K562 (cell line): ENCODE measurements around the gene RAD50. TPM values are rescaled to one million over a fixed set of nuclear protein-coding genes. Genes with fewer than 3 reads are reported as not detected.

Experiments
- ATAC-seq: fragments of 200-7000 bp; cut with Tn5 transposase; 3 replicates; pipeline ENCODE4 v1.9.1; 2020; ENCODE audit warnings: moderate library complexity
- BruUV-seq: library from RNA; stranded (reverse); fragments of 400-500 nt; replicated peaks from 2 replicates; lab custom pipeline; 2021; lab: Mats Ljungman, UMichigan
- CTCF ChIA-PET: fragments of 300-600 bp; formaldehyde crosslinking; extraction: SDS; loops from one replicate; lab custom pipeline; 2021; ENCODE audit warnings: low intra/inter-chr PET ratio; lab: Yijun Ruan, JAX
- POLR2A ChIA-PET: fragments of 300-600, 350-650 bp; sonication (Branson Sonifier 250); formaldehyde crosslinking; extraction: SDS; loops from one replicate; lab custom pipeline; 2021; ENCODE audit warnings: antibody characterized with exemption, inconsistent platforms; lab: Yijun Ruan, JAX
- DNase-seq, 4 experiments: peaks; one replicate each; pipeline versions ENCODE4 v3.0.0 to v3.0.0-alpha.2; 2011 to 2018; ENCODE audit warnings: low spot score in 3 of 4, mixed read lengths in 3 of 4; ENCODE audit errors: extremely low read depth in 1 of 4
- FAIRE-seq: peaks from 2 replicates; lab custom pipeline; 2011; peaks lifted over from hg19 to GRCh38; lab: Jason Lieb, UNC
- H2AFZ ChIP-seq: 2 replicates; pipeline ENCODE4 v1.6.0; 2011; ENCODE audit warnings: low read depth, low read length, control low read depth, inconsistent platforms
- H3K27ac ChIP-seq: fragments of 200-600 bp; 3 replicates; pipeline ENCODE4 v1.8.0; 2011; ENCODE audit warnings: low read depth, mild to moderate bottlenecking, control low read depth, inconsistent platforms, low read length, moderate library complexity, mixed read lengths; ENCODE audit errors: extremely low read depth
- H3K27me3 ChIP-seq, 2 experiments: fragments of 300-600 bp in 1 of 2; 2 replicates in 1 of 2; 3 replicates in 1 of 2; pipeline versions ENCODE4 v1.6.0 to v1.8.0; 2011; ENCODE audit warnings: inconsistent platforms in 2 of 2, low read length in 2 of 2, mild to moderate bottlenecking in 1 of 2, mixed read lengths in 1 of 2, moderate library complexity in 1 of 2; ENCODE audit not compliant: control insufficient read depth in 2 of 2, insufficient read depth in 2 of 2
- H3K36me3 ChIP-seq: fragments of 300-600 bp; 3 replicates; pipeline ENCODE4 v1.8.0; 2011; ENCODE audit warnings: mild to moderate bottlenecking, low read length, inconsistent platforms; ENCODE audit not compliant: control insufficient read depth, insufficient read depth
- H3K4me1 ChIP-seq, 2 experiments: fragments of 200-600 bp in 1 of 2; replicated peaks in 1 of 2; 2 replicates in 1 of 2; 3 replicates in 1 of 2; pipeline versions ENCODE4 v1.5.1 to v1.8.0; 2011; ENCODE audit warnings: inconsistent platforms in 2 of 2, low read length in 2 of 2, mild to moderate bottlenecking in 1 of 2, mixed read lengths in 1 of 2, moderate library complexity in 1 of 2; ENCODE audit not compliant: control insufficient read depth in 2 of 2, insufficient read depth in 2 of 2
- H3K4me2 ChIP-seq: 2 replicates; pipeline ENCODE4 v1.6.1; 2011; ENCODE audit warnings: low read length, control low read depth, inconsistent platforms, mixed read lengths; ENCODE audit not compliant: insufficient read depth
- H3K4me3 ChIP-seq: fragments of 200-600 bp; sonication (generic), shearing (Covaris generic); 2 replicates; pipeline ENCODE4 v1.5.1; 2016; ENCODE audit warnings: control low read depth, inconsistent platforms
- H3K79me2 ChIP-seq: fragments of 200-600 bp; 3 replicates; pipeline ENCODE4 v1.8.0; 2011; ENCODE audit warnings: low read length, inconsistent platforms; ENCODE audit not compliant: control insufficient read depth, insufficient read depth
- H3K9ac ChIP-seq, 2 experiments: 2 replicates each; pipeline versions ENCODE4 v1.6.0 to v1.6.1; 2011; ENCODE audit warnings: low read depth in 2 of 2, low read length in 2 of 2, control low read depth in 1 of 2, inconsistent platforms in 1 of 2, mild to moderate bottlenecking in 1 of 2, mixed read lengths in 1 of 2; ENCODE audit not compliant: insufficient read depth in 1 of 2
- H3K9me1 ChIP-seq: one replicate; pipeline ENCODE4 v1.6.0; 2011; ENCODE audit warnings: inconsistent platforms, mild to moderate bottlenecking, low read length, moderate library complexity; ENCODE audit not compliant: control insufficient read depth, insufficient read depth
- H3K9me3 ChIP-seq: replicated peaks from 2 replicates; pipeline ENCODE4 v1.5.1; 2011; ENCODE audit warnings: low read depth, low read length, inconsistent platforms; ENCODE audit not compliant: control insufficient read depth, insufficient read depth
- H4K20me1 ChIP-seq: replicated peaks from 2 replicates; pipeline ENCODE4 v1.6.1; 2011; ENCODE audit warnings: low read length, inconsistent platforms, mixed read lengths; ENCODE audit not compliant: control insufficient read depth, insufficient read depth
- ARNT ChIP-seq, 2 experiments: fragments of 450-650 bp; IDR thresholded peaks; 2 replicates each; pipeline ENCODE4 v1.6.1; 2016; ENCODE audit warnings: mild to moderate bottlenecking in 1 of 2
- ATF7 ChIP-seq: fragments of 450-650 bp; IDR thresholded peaks from 2 replicates; pipeline ENCODE4 v1.7.1; 2014; ENCODE audit warnings: mild to moderate bottlenecking, moderate library complexity
- DIDO1 ChIP-seq: fragments of 450-650 bp; IDR thresholded peaks from 2 replicates; pipeline ENCODE4 v1.6.1; 2016; ENCODE audit warnings: low read depth, missing biosample characterization, missing genetic modification characterization
- DMBX1 ChIP-seq: fragments of 250-450 bp; sonication (Bioruptor Pico); IDR thresholded peaks from 2 replicates; pipeline ENCODE4 v1.8.0; 2022; ENCODE audit warnings: inconsistent platforms, mild to moderate bottlenecking, moderate library complexity, borderline replicate concordance
- GTF2A2 ChIP-seq: IDR thresholded peaks from 2 replicates; pipeline ENCODE4 v1.6.1; 2016; ENCODE audit warnings: mild to moderate bottlenecking, missing genetic modification characterization, missing compliant biosample characterization
- KDM5B ChIP-seq: fragments of 200-600 bp; sonication (generic); IDR thresholded peaks from 2 replicates; pipeline ENCODE4 v1.6.1; 2012; ENCODE audit warnings: low read depth, mild to moderate bottlenecking, moderate library complexity, low read length, control low read depth, inconsistent platforms; ENCODE audit not compliant: insufficient replicate concordance
- MEIS2 ChIP-seq: fragments of 450-650 bp; IDR thresholded peaks from 2 replicates; pipeline ENCODE4 v1.6.1; 2014; ENCODE audit warnings: mild to moderate bottlenecking; ENCODE audit not compliant: partially characterized antibody
- NCOA4 ChIP-seq: fragments of 450-650 bp; IDR thresholded peaks from 2 replicates; pipeline ENCODE4 v1.6.1; 2018; ENCODE audit warnings: mild to moderate bottlenecking; ENCODE audit not compliant: partially characterized antibody
- PHB2 ChIP-seq: fragments of 450-650 bp; IDR thresholded peaks from 2 replicates; pipeline ENCODE4 v1.6.1; 2017; ENCODE audit warnings: low read depth
- RBM34 ChIP-seq: fragments of 200-400 bp; formaldehyde crosslinking; IDR thresholded peaks from 2 replicates; pipeline ENCODE4 v1.6.1; 2018; ENCODE audit warnings: low read length, borderline replicate concordance; ENCODE audit not compliant: insufficient read depth
- RCOR1 ChIP-seq, 2 experiments: IDR thresholded peaks; 2 replicates each; pipeline ENCODE4 v1.6.1; 2012; ENCODE audit warnings: low read depth in 2 of 2, low read length in 2 of 2, borderline replicate concordance in 1 of 2, improper control_type of control experiment in 1 of 2
- SIN3A ChIP-seq, 2 experiments: fragments of 150-350 bp in 1 of 2; IDR thresholded peaks; 2 replicates each; pipeline ENCODE4 v1.6.1; 2011 to 2016; ENCODE audit warnings: borderline replicate concordance in 2 of 2, low read depth in 2 of 2, low read length in 2 of 2, mild to moderate bottlenecking in 2 of 2, moderate library complexity in 2 of 2; ENCODE audit not compliant: control insufficient read depth in 1 of 2
- SREBF1 ChIP-seq: fragments of 150-350 bp; IDR thresholded peaks from 2 replicates; pipeline ENCODE4 v1.6.1; 2014; ENCODE audit warnings: antibody characterized with exemption, low read depth, low read length, borderline replicate concordance
- U2AF2 ChIP-seq: fragments of 200-400 bp; formaldehyde crosslinking; optimal IDR thresholded peaks from 2 replicates; pipeline ENCODE3; 2017; ENCODE audit warnings: low read depth, mild to moderate bottlenecking, low read length
- ZNF232 ChIP-seq: sonication (generic); formaldehyde crosslinking; IDR thresholded peaks from 2 replicates; pipeline ENCODE4 v1.8.0; 2022; ENCODE audit warnings: mild to moderate bottlenecking, missing genetic modification reagents
- ZNF431 ChIP-seq: sonication (generic); formaldehyde crosslinking; IDR thresholded peaks from 2 replicates; pipeline ENCODE4 v1.8.0; 2022; ENCODE audit warnings: mild to moderate bottlenecking, missing genetic modification reagents
- ZNF717 ChIP-seq: fragments of 250-450 bp; sonication (Bioruptor Pico); IDR thresholded peaks from 2 replicates; pipeline ENCODE4 v1.5.0; 2021
- ZSCAN29 ChIP-seq: fragments of 450-650 bp; IDR thresholded peaks from 2 replicates; pipeline ENCODE4 v1.6.1; 2017
- WGBS: fragments of 100-300 bp; shearing (Covaris generic); methylation state at CpG from one replicate; pipeline ENCODE4 v1.1.6; 2016; ENCODE audit warnings: low coverage, mixed read lengths; ENCODE audit not compliant: insufficient coverage; ENCODE audit errors: missing lambda C conversion rate; 5-methylcytosine and 5-hydroxymethylcytosine counted together
- in situ Hi-C: fragments of 300-500 bp; cut with MboI; formaldehyde crosslinking; loops from 4 replicates; pipeline ENCODE4 v1.15.0; 2018; ENCODE audit warnings: inconsistent platforms, mixed read lengths
- intact Hi-C: fragments of 100-400 bp; cut with micrococcal nuclease; formaldehyde crosslinking; loops from 2 replicates; pipeline ENCODE4 v1.14.2; 2022
- polyA plus RNA-seq, 8 experiments: library from polyadenylated mRNA; depleted of rRNA in 4 of 8; stranded (reverse) in 5 of 8; unstranded in 3 of 8; fragments of >200 nt; fragmentation: Nextera tagmentation in 2 of 8; fragmentation: Illumina TruSeq in 1 of 8; extraction: Ambion mirVana in 2 of 8; extraction: Trizol in 1 of 8; gene quantifications; 2 replicates each; pipeline versions ENCODE4 v1.2.1 to v1.2.3, GENCODE V29; 2011 to 2014; ENCODE audit warnings: inconsistent platforms in 1 of 8, missing spikeins in 1 of 8
- total RNA-seq, 7 experiments: library from RNA; depleted of rRNA in 6 of 7; stranded (reverse); fragments of >200 nt in 6 of 7; fragmentation: Illumina TruSeq in 2 of 7; extraction: Trizol in 2 of 7; gene quantifications; 2 replicates each; pipeline versions ENCODE4 v1.2.1 to v1.2.3, GENCODE V29; 2011 to 2021; ENCODE audit warnings: low replicate concordance in 1 of 7
- TF ChIP-seq, protein P1 (sequence below): conservative IDR thresholded peaks from 2 replicates; pipeline ENCODE4 v1.6.1; 2011; ENCODE audit warnings: low read depth, mild to moderate bottlenecking, low read length; ENCODE audit not compliant: control insufficient read depth
- TF ChIP-seq, protein P2 (sequence below), 3 experiments: IDR thresholded peaks in 2 of 3; conservative IDR thresholded peaks in 1 of 3; 2 replicates each; pipeline ENCODE4 v1.5.1; 2011 to 2012; ENCODE audit warnings: low read length in 3 of 3, mild to moderate bottlenecking in 3 of 3, control low read depth in 2 of 3, improper control_type of control experiment in 1 of 3, inconsistent platforms in 1 of 3, low read depth in 1 of 3, mixed read lengths in 1 of 3, moderate library complexity in 1 of 3; ENCODE audit not compliant: insufficient read depth in 2 of 3

RAD50 gene
- total and polyA plus RNA-seq, 9 of the 15 experiments (the other 6 are each of a cell fraction or from before 2014, with no cell fraction given) = 15.3 to 74.2 (median 44.1) TPM

DNA sequence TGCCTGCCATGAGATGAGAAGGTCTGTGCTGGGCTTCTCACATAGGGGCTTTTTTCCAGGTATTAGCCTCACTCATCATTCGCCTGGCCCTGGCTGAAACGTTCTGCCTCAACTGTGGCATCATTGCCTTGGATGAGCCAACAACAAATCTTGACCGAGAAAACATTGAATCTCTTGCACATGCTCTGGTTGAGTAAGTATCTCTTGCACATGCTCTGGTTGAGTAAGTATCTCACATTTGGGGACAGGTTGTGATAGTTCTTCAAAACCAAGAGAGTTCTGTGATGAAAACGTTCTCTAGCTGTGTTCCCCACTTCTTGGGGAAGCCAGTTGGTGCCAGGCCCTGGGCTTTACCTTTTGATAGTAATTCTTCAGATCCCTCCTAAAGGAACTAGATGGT, 83.8 kb downstream of the RAD50 start (continued):
- TF ChIP-seq, protein P1, sequence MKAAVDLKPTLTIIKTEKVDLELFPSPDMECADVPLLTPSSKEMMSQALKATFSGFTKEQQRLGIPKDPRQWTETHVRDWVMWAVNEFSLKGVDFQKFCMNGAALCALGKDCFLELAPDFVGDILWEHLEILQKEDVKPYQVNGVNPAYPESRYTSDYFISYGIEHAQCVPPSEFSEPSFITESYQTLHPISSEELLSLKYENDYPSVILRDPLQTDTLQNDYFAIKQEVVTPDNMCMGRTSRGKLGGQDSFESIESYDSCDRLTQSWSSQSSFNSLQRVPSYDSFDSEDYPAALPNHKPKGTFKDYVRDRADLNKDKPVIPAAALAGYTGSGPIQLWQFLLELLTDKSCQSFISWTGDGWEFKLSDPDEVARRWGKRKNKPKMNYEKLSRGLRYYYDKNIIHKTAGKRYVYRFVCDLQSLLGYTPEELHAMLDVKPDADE = no peak
- no peak for TF ChIP-seq NCOA4
- no peak for TF ChIP-seq ZNF431 (CRISPR knock-in tag)
- TF ChIP-seq KDM5B = no peak
- no peak for TF ChIP-seq DIDO1 (tag)
- no peak for TF ChIP-seq PHB2
- no peak for TF ChIP-seq SREBF1
- no peak for TF ChIP-seq SIN3A (IDR thresholded peaks at IDR 0.05; ENCODE audit: borderline replicate concordance in 2 of 2, control insufficient read depth in 1 of 2, low read depth in 2 of 2, low read length in 2 of 2)
- no peak for TF ChIP-seq MEIS2
- no peak for TF ChIP-seq ATF7
- TF ChIP-seq, all 486 proteins: peak for 0

DNA sequence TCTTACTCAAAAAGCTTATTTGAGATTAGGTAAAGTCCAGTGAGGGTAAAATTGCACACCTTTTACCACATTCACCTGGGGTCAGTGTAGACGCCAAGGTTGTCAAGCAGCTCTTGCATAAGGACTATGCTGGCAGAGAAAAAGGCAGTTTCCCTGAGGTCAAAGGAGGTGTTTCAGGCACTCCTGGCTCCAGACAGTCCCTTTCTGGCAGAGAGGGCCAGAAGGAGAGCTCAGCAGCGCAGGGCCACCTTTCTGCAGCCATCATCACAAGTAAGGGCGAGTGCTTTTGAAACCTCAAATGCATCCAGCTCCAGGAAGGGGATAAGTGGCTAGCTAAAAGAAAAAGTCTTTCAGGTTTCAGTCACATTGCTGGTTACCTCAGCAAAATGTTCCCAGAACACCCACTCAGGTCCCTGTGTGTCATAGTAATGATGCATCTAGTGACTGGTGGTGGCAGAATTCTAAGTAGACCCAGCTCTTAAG, 84.5 kb downstream of the RAD50 start:
- CTCF ChIA-PET = no interaction called here
- H3K27me3 ChIP-seq = no peaks in the 10 kb centered on the region
- H3K4me1 ChIP-seq = no peaks in the 10 kb centered on the region
- no peaks in the 10 kb centered on the region for H3K9me1 ChIP-seq
- H4K20me1 ChIP-seq = no peaks in the 10 kb centered on the region
- DNase-seq (no peak), FAIRE-seq (no peak), ATAC-seq (no peak)
- TF ChIP-seq ARNT (IDR thresholded peaks at IDR 0.05) = no peak
- no peak for TF ChIP-seq ZNF232
- TF ChIP-seq RBM34 = no peak
- TF ChIP-seq ZNF717 (CRISPR knock-in tag) = no peak
- TF ChIP-seq ZSCAN29 = no peak
- no peak for TF ChIP-seq SREBF1
- TF ChIP-seq DMBX1 = no peak
- TF ChIP-seq, protein P2, sequence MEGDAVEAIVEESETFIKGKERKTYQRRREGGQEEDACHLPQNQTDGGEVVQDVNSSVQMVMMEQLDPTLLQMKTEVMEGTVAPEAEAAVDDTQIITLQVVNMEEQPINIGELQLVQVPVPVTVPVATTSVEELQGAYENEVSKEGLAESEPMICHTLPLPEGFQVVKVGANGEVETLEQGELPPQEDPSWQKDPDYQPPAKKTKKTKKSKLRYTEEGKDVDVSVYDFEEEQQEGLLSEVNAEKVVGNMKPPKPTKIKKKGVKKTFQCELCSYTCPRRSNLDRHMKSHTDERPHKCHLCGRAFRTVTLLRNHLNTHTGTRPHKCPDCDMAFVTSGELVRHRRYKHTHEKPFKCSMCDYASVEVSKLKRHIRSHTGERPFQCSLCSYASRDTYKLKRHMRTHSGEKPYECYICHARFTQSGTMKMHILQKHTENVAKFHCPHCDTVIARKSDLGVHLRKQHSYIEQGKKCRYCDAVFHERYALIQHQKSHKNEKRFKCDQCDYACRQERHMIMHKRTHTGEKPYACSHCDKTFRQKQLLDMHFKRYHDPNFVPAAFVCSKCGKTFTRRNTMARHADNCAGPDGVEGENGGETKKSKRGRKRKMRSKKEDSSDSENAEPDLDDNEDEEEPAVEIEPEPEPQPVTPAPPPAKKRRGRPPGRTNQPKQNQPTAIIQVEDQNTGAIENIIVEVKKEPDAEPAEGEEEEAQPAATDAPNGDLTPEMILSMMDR (IDR thresholded peaks at IDR 0.05 in 2 of 3, conservative IDR thresholded peaks at IDR 0.05 in 1 of 3; ENCODE audit: insufficient read depth in 2 of 3, low read depth in 1 of 3, low read length in 3 of 3) = no peak
- no peak for TF ChIP-seq U2AF2
- no peak for TF ChIP-seq GTF2A2 (tag)
- no peak for TF ChIP-seq RCOR1 (IDR thresholded peaks at IDR 0.05; ENCODE audit: borderline replicate concordance in 1 of 2, low read depth in 2 of 2, low read length in 2 of 2)
- H2AFZ ChIP-seq = no peak overlapping the region
- no TSS peak for BruUV-seq
- H3K4me2 ChIP-seq = no peak overlapping the region
- H3K27ac ChIP-seq = no peak overlapping the region
- no peak overlapping the region for H3K9ac ChIP-seq
- intact Hi-C loops = no loop called here
- H3K36me3 ChIP-seq = peaks cover 66% of the 10 kb centered on the region
- no peaks in the 10 kb centered on the region for H3K9me3 ChIP-seq
- H3K4me3 ChIP-seq = no peak overlapping the region
- POLR2A ChIA-PET = interaction anchor here (1.4 to 2.1 kb wide), 3 partner anchors 11 to 20 kb away, joined by 4 to 8 read pairs (median 7); partner anchors contain the start of gene IL13
- H3K79me2 ChIP-seq = no peaks in the 10 kb centered on the region
- 91% methylated on average over 2 of the region's 3 CpGs for WGBS
- in situ Hi-C loops = no loop called here
